Skeletal muscle satellite cell (primary cell): ENCODE data around the gene RBM27.
"Not testable (repeated sequence)": the region's sequence is repeated elsewhere in the genome, so short reads cannot be mapped to it uniquely, and the experiment has no call there.

Experiments
- H3K27me3 ChIP-seq: 2 replicates; pipeline ENCODE4 v1.7.0; 2013; ENCODE audit warnings: low read length; ENCODE audit not compliant: control insufficient read depth, insufficient read depth
- H3K36me3 ChIP-seq: 2 replicates; pipeline ENCODE4 v1.7.0; 2013; ENCODE audit warnings: mild to moderate bottlenecking, control low read depth, low read length; ENCODE audit not compliant: insufficient read depth
- H3K4me1 ChIP-seq: 2 replicates; pipeline ENCODE4 v1.7.0; 2013; ENCODE audit warnings: low read length; ENCODE audit not compliant: control insufficient read depth, insufficient read depth
- H3K4me2 ChIP-seq: 2 replicates; pipeline ENCODE4 v1.7.0; 2013; ENCODE audit warnings: mild to moderate bottlenecking, low read length
- H3K4me3 ChIP-seq: 2 replicates; pipeline ENCODE4 v1.7.0; 2013; ENCODE audit warnings: low read length
- H3K9ac ChIP-seq: 2 replicates; pipeline ENCODE4 v1.7.0; 2013; ENCODE audit warnings: mild to moderate bottlenecking, low read depth, low read length, moderate library complexity
- H3K9me3 ChIP-seq: replicated peaks from 2 replicates; pipeline ENCODE4 v1.7.0; 2013; ENCODE audit warnings: mild to moderate bottlenecking, control low read depth, low read length

The RBM27 gene

GRCh38 chr5:146188358-146188757 is 15.0 kb upstream of the RBM27 start:
- Histone ChIP-seq H3K4me2 (no peak overlapping the region), H3K9ac (no peak overlapping the region), H3K9me3 (no peaks in the 10 kb centered on the region), H3K27me3 (no peaks in the 10 kb centered on the region), H3K36me3 (no peaks in the 10 kb centered on the region), H3K4me1 (peaks cover 14% of the 10 kb centered on the region), H3K4me3 (no peak overlapping the region)

GRCh38 chr5:146192571-146193043 is 10.8 kb upstream of the RBM27 start:
- H3K27me3 ChIP-seq: no peaks in the 10 kb centered on the region
- H3K9me3 ChIP-seq: no peaks in the 10 kb centered on the region
- H3K9ac ChIP-seq: no peak overlapping the region
- H3K4me1 ChIP-seq: peaks cover 14% of the 10 kb centered on the region
- H3K36me3 ChIP-seq: no peaks in the 10 kb centered on the region
- no peak overlapping the region for H3K4me3 ChIP-seq
- no peak overlapping the region for H3K4me2 ChIP-seq

GRCh38 chr5:146193285-146193684 is 10.1 kb upstream of the RBM27 start:
- Histone ChIP-seq H3K27me3 (no peaks in the 10 kb centered on the region), H3K36me3 (no peaks in the 10 kb centered on the region), H3K4me2 (no peak overlapping the region), H3K4me3 (no peak overlapping the region), H3K9me3 (no peaks in the 10 kb centered on the region), H3K4me1 (peaks cover 12% of the 10 kb centered on the region), H3K9ac (no peak overlapping the region)

- H3K4me3 ChIP-seq, H3K27me3 ChIP-seq, H3K36me3 ChIP-seq, H3K4me2 ChIP-seq, H3K4me1 ChIP-seq, H3K9ac ChIP-seq, H3K9me3 ChIP-seq: not testable (repeated sequence)
Measured at GRCh38 chr5:146194997-146195396, 8.4 kb upstream of the RBM27 start.

- no peaks in the 10 kb centered on the region for H3K36me3 ChIP-seq
- H3K4me2 ChIP-seq: no peak overlapping the region
- no peak overlapping the region for H3K9ac ChIP-seq
- no peak overlapping the region for H3K4me3 ChIP-seq
- H3K9me3 ChIP-seq: no peaks in the 10 kb centered on the region
- no peaks in the 10 kb centered on the region for H3K4me1 ChIP-seq
- no peaks in the 10 kb centered on the region for H3K27me3 ChIP-seq
Measured at GRCh38 chr5:146196459-146197048, 6.9 kb upstream of the RBM27 start.

- H3K9me3 ChIP-seq: no peaks in the 10 kb centered on the region
- H3K4me3 ChIP-seq: no peak overlapping the region
- H3K4me2 ChIP-seq: no peak overlapping the region
- H3K9ac ChIP-seq: no peak overlapping the region
- peaks cover 5% of the 10 kb centered on the region for H3K4me1 ChIP-seq
- no peaks in the 10 kb centered on the region for H3K27me3 ChIP-seq
- H3K36me3 ChIP-seq: no peaks in the 10 kb centered on the region
Measured at GRCh38 chr5:146199176-146199815, 4.1 kb upstream of the RBM27 start.

- not testable (repeated sequence) for H3K9me3 ChIP-seq, H3K9ac ChIP-seq, H3K27me3 ChIP-seq, H3K4me3 ChIP-seq, H3K36me3 ChIP-seq, H3K4me2 ChIP-seq
- H3K4me1 ChIP-seq: peaks cover 12% of the 10 kb centered on the region
Measured at GRCh38 chr5:146201795-146202194, 1.6 kb upstream of the RBM27 start.

- Histone ChIP-seq H3K9me3 (no peaks in the 10 kb centered on the region), H3K4me1 (peaks cover 19% of the 10 kb centered on the region), H3K27me3 (no peaks in the 10 kb centered on the region), H3K36me3 (no peaks in the 10 kb centered on the region), H3K4me2 (peak overlapping the region; percentile 91), H3K4me3 (peak overlapping the region; percentile 95), H3K9ac (peak overlapping the region; percentile 86)
Measured at GRCh38 chr5:146203872-146204192, 427 bp downstream of the RBM27 start.

- H3K36me3 ChIP-seq: no peaks in the 10 kb centered on the region
- peak overlapping the region; percentile 91 for H3K4me2 ChIP-seq
- no peak overlapping the region for H3K4me3 ChIP-seq
- H3K9me3 ChIP-seq: no peaks in the 10 kb centered on the region
- H3K4me1 ChIP-seq: peaks cover 30% of the 10 kb centered on the region
- no peak overlapping the region for H3K9ac ChIP-seq
- H3K27me3 ChIP-seq: no peaks in the 10 kb centered on the region
Measured at GRCh38 chr5:146205499-146206202, 2.2 kb downstream of the RBM27 start.

- no peaks in the 10 kb centered on the region for H3K36me3 ChIP-seq
- H3K4me3 ChIP-seq: no peak overlapping the region
- H3K9ac ChIP-seq: no peak overlapping the region
- no peaks in the 10 kb centered on the region for H3K9me3 ChIP-seq
- H3K4me1 ChIP-seq: peaks cover 30% of the 10 kb centered on the region
- no peak overlapping the region for H3K4me2 ChIP-seq
- H3K27me3 ChIP-seq: no peaks in the 10 kb centered on the region
Measured at GRCh38 chr5:146206257-146206656, 2.9 kb downstream of the RBM27 start.

- Histone ChIP-seq H3K36me3 (no peaks in the 10 kb centered on the region), H3K4me3 (no peak overlapping the region), H3K27me3 (no peaks in the 10 kb centered on the region), H3K9me3 (no peaks in the 10 kb centered on the region), H3K4me2 (peak overlapping the region; percentile 30), H3K9ac (no peak overlapping the region), H3K4me1 (peaks cover 25% of the 10 kb centered on the region)
Measured at GRCh38 chr5:146208916-146209522, 5.6 kb downstream of the RBM27 start.
